H1 (cell line): ENCODE measurements around the gene OR51B4. TPM values are rescaled to one million over a fixed set of nuclear protein-coding genes. Genes with fewer than 3 reads are reported as not detected.
"Not testable (repeated sequence)": the region's sequence is repeated elsewhere in the genome, so short reads cannot be mapped to it uniquely, and the experiment has no call there.

ENCODE experiments used
- CTCF ChIA-PET: fragments of 300-600 bp; sonication (Branson Sonifier 250); formaldehyde crosslinking; loops from one replicate; lab custom pipeline; 2021; ENCODE audit not compliant: partially characterized antibody; lab: Charles Lee
- POLR2A ChIA-PET: fragments of 300-600 bp; sonication (Branson Sonifier 250); formaldehyde crosslinking; loops from one replicate; lab custom pipeline; 2021; ENCODE audit warnings: inconsistent platforms; ENCODE audit not compliant: partially characterized antibody; lab: Charles Lee
- DNase-seq, 2 experiments: peaks; one replicate each; pipeline versions ENCODE4 v3.0.0 to v3.0.0-alpha.2; 2010 to 2022; ENCODE audit warnings: low spot score in 2 of 2, low read depth in 1 of 2, mixed read lengths in 1 of 2
- FAIRE-seq: peaks from 2 replicates; lab custom pipeline; 2011; peaks lifted over from hg19 to GRCh38; lab: Jason Lieb, UNC
- H2AFZ ChIP-seq: 2 replicates; pipeline ENCODE4 v1.8.1; 2012; ENCODE audit warnings: low read length, inconsistent platforms
- H2AK5ac ChIP-seq: 2 replicates; pipeline ENCODE4 v1.6.1; 2013; ENCODE audit warnings: low read depth, low read length
- H2BK120ac ChIP-seq: replicated peaks from 2 replicates; pipeline ENCODE3; 2013; ENCODE audit warnings: low read depth, low read length, inconsistent platforms
- H2BK12ac ChIP-seq: 2 replicates; pipeline ENCODE4 v1.6.1; 2013; ENCODE audit warnings: low read depth, low read length
- H2BK15ac ChIP-seq: 2 replicates; pipeline ENCODE4 v1.6.1; 2013; ENCODE audit warnings: low read length
- H2BK20ac ChIP-seq: 2 replicates; pipeline ENCODE4 v1.6.1; 2013; ENCODE audit warnings: low read length
- H2BK5ac ChIP-seq: 2 replicates; pipeline ENCODE4 v1.6.1; 2013; ENCODE audit warnings: low read depth, low read length
- H3K14ac ChIP-seq: 2 replicates; pipeline ENCODE4 v1.6.1; 2013; ENCODE audit warnings: inconsistent platforms; ENCODE audit not compliant: insufficient read length
- H3K18ac ChIP-seq: 2 replicates; pipeline ENCODE4 v1.6.1; 2013; ENCODE audit warnings: low read length; ENCODE audit errors: extremely low read depth
- H3K23ac ChIP-seq: 2 replicates; pipeline ENCODE4 v1.6.1; 2013; ENCODE audit warnings: inconsistent platforms; ENCODE audit not compliant: insufficient read length
- H3K23me2 ChIP-seq: 2 replicates; pipeline ENCODE4 v1.6.1; 2013; ENCODE audit warnings: low read depth, low read length
- H3K27ac ChIP-seq: 2 replicates; pipeline ENCODE4 v1.6.1; 2011; ENCODE audit warnings: low read depth, low read length, inconsistent platforms
- H3K27me3 ChIP-seq, 4 experiments: replicated peaks in 1 of 4; 1 replicate in 1 of 4; 2 replicates in 3 of 4; pipeline versions ENCODE4 v1.6.1 to v1.8.1; 2011 to 2013; ENCODE audit warnings: low read length in 3 of 4, mild to moderate bottlenecking in 3 of 4, inconsistent platforms in 2 of 4, mixed read lengths in 2 of 4, moderate library complexity in 1 of 4; ENCODE audit not compliant: control insufficient read depth in 3 of 4, insufficient read depth in 3 of 4; ENCODE audit errors: extremely low read depth in 1 of 4
- H3K36me3 ChIP-seq, 4 experiments: 2 replicates each; pipeline versions ENCODE4 v1.6.1 to v1.8.1; 2011 to 2013; ENCODE audit warnings: mild to moderate bottlenecking in 4 of 4, low read length in 3 of 4, moderate library complexity in 2 of 4, control low read depth in 1 of 4, inconsistent platforms in 1 of 4; ENCODE audit not compliant: insufficient read depth in 4 of 4, control insufficient read depth in 2 of 4
- H3K4ac ChIP-seq: replicated peaks from 2 replicates; pipeline ENCODE3; 2013; ENCODE audit warnings: low read length, low read depth, mixed read lengths, inconsistent platforms; ENCODE audit not compliant: insufficient read length
- H3K4me1 ChIP-seq, 4 experiments: replicated peaks in 1 of 4; 1 replicate in 1 of 4; 2 replicates in 3 of 4; pipeline versions ENCODE4 v1.6.1 to v1.8.1; 2011 to 2013; ENCODE audit warnings: low read length in 3 of 4, inconsistent platforms in 2 of 4, mixed read lengths in 1 of 4; ENCODE audit not compliant: insufficient read depth in 4 of 4, control insufficient read depth in 3 of 4
- H3K4me2 ChIP-seq, 2 experiments: 2 replicates each; pipeline versions ENCODE4 v1.6.1 to v1.8.1; 2011 to 2013; ENCODE audit warnings: low read depth in 2 of 2, low read length in 2 of 2, control low read depth in 1 of 2, inconsistent platforms in 1 of 2, mild to moderate bottlenecking in 1 of 2; ENCODE audit not compliant: insufficient read depth in 1 of 2
- H3K4me3 ChIP-seq, 4 experiments: fragments of 200-600, 300-600 bp in 1 of 4; sonication (generic), shearing (Covaris generic), sonication (Bioruptor Twin) in 1 of 4; 2 replicates each; pipeline versions ENCODE4 v1.5.1 to v1.8.1; 2011 to 2016; ENCODE audit warnings: low read length in 4 of 4, low read depth in 3 of 4, control low read depth in 2 of 4, inconsistent platforms in 2 of 4, mild to moderate bottlenecking in 2 of 4, mixed read lengths in 1 of 4, moderate library complexity in 1 of 4; ENCODE audit not compliant: insufficient read depth in 2 of 4; ENCODE audit errors: extremely low read depth in 1 of 4
- H3K56ac ChIP-seq: replicated peaks from 2 replicates; pipeline ENCODE3; 2013; ENCODE audit warnings: low read depth, mild to moderate bottlenecking, mixed read lengths, low read length, inconsistent platforms; ENCODE audit not compliant: insufficient read length
- H3K79me1 ChIP-seq: 2 replicates; pipeline ENCODE4 v1.6.1; 2013; ENCODE audit warnings: low read depth, low read length, control low read depth
- H3K79me2 ChIP-seq, 2 experiments: 2 replicates each; pipeline versions ENCODE4 v1.6.1 to v1.8.1; 2012 to 2013; ENCODE audit warnings: low read length in 2 of 2, mild to moderate bottlenecking in 2 of 2, inconsistent platforms in 1 of 2; ENCODE audit not compliant: insufficient read depth in 2 of 2, control insufficient read depth in 1 of 2
- H3K9ac ChIP-seq, 4 experiments: replicated peaks in 1 of 4; 1 replicate in 1 of 4; 2 replicates in 3 of 4; pipeline versions ENCODE4 v1.6.1 to v1.8.1; 2011 to 2013; ENCODE audit warnings: low read depth in 3 of 4, low read length in 3 of 4, control low read depth in 2 of 4, mild to moderate bottlenecking in 2 of 4, moderate library complexity in 2 of 4, inconsistent platforms in 1 of 4; ENCODE audit errors: extremely low read depth in 1 of 4
- H3K9me3 ChIP-seq, 2 experiments: 2 replicates each; pipeline versions ENCODE4 v1.6.1 to v1.8.1; 2012 to 2013; ENCODE audit warnings: mild to moderate bottlenecking in 2 of 2, moderate library complexity in 2 of 2, control low read depth in 1 of 2, inconsistent platforms in 1 of 2, low read depth in 1 of 2, low read length in 1 of 2, mixed read lengths in 1 of 2; ENCODE audit not compliant: insufficient read depth in 2 of 2
- H4K20me1 ChIP-seq, 2 experiments: replicated peaks in 1 of 2; 2 replicates each; pipeline versions ENCODE3 to v1.8.1; 2011 to 2013; ENCODE audit warnings: inconsistent platforms in 2 of 2, low read length in 2 of 2, mild to moderate bottlenecking in 1 of 2; ENCODE audit not compliant: insufficient read depth in 2 of 2, control insufficient read depth in 1 of 2
- H4K5ac ChIP-seq: 2 replicates; pipeline ENCODE4 v1.6.1; 2013; ENCODE audit warnings: low read length, low read depth, mixed read lengths, inconsistent platforms; ENCODE audit not compliant: insufficient read length
- H4K8ac ChIP-seq: 2 replicates; pipeline ENCODE4 v1.8.0; 2013; ENCODE audit warnings: mild to moderate bottlenecking, moderate library complexity, low read length, inconsistent platforms; ENCODE audit not compliant: insufficient read depth; ENCODE audit errors: extremely low read depth
- H4K91ac ChIP-seq: replicated peaks from 2 replicates; pipeline ENCODE3; 2013; ENCODE audit warnings: low read length, mixed read lengths, inconsistent platforms; ENCODE audit not compliant: insufficient read length
- HDAC2 ChIP-seq, 2 experiments: fragments of 300-600 bp in 1 of 2; sonication (generic) in 1 of 2; IDR thresholded peaks; 2 replicates each; pipeline ENCODE4 v1.6.1; 2011 to 2012; ENCODE audit warnings: low read depth in 2 of 2, low read length in 2 of 2, mild to moderate bottlenecking in 2 of 2, moderate library complexity in 2 of 2, borderline replicate concordance in 1 of 2, inconsistent platforms in 1 of 2
- POLR2A ChIP-seq, 2 experiments: IDR thresholded peaks; 1 replicate in 1 of 2; 2 replicates in 1 of 2; pipeline ENCODE4 v1.6.1; 2011; ENCODE audit warnings: low read depth in 2 of 2, low read length in 2 of 2, mild to moderate bottlenecking in 2 of 2; ENCODE audit errors: control extremely low read depth in 1 of 2
- POU5F1 ChIP-seq: IDR thresholded peaks from 2 replicates; pipeline ENCODE4 v1.6.1; 2011; ENCODE audit warnings: low read depth, mild to moderate bottlenecking, low read length, moderate library complexity
- SP1 ChIP-seq: IDR thresholded peaks from 2 replicates; pipeline ENCODE4 v1.6.1; 2011; ENCODE audit warnings: low read depth, low read length
- WGBS, 2 experiments: shearing (Covaris generic) in 1 of 2; methylation state at CpG; one replicate each; pipeline versions ENCODE4 v1.1.6 to v1.1.7; 2013 to 2015; ENCODE audit warnings: low lambda C conversion rate in 2 of 2, mixed read lengths in 2 of 2, inconsistent platforms in 1 of 2, low coverage in 1 of 2, missing lambda C conversion rate in 1 of 2; ENCODE audit not compliant: insufficient replicate concordance in 2 of 2, insufficient coverage in 1 of 2, insufficient read length in 1 of 2; ENCODE audit errors: extremely low coverage in 1 of 2, missing lambda C conversion rate in 1 of 2; 5-methylcytosine and 5-hydroxymethylcytosine counted together
- polyA plus RNA-seq, 7 experiments: library from polyadenylated mRNA; depleted of rRNA in 3 of 7; stranded (reverse) in 5 of 7; unstranded in 2 of 7; fragments of >200 nt in 5 of 7; fragments of 200-250 nt in 2 of 7; gene quantifications; 1 replicate in 5 of 7; 2 replicates in 1 of 7; 4 replicates in 1 of 7; pipeline versions ENCODE4 v1.2.1 to v1.2.3, GENCODE V29; 2011 to 2013; ENCODE audit warnings: missing spikeins in 2 of 7, mixed read lengths in 2 of 7
- total RNA-seq: library from RNA; stranded (reverse); fragmentation: NEBNext Ultra II Directional; extraction: Animal tissue kit (Norgen Biotek cat#: 25700); gene quantifications from 2 replicates; pipeline ENCODE4 v1.2.1, GENCODE V29; 2021

The OR51B4 gene
- total and polyA plus RNA-seq, 2 of the 8 experiments (the other 6 are each of a cell fraction or from before 2014, with no cell fraction given): not detected

- TF ChIP-seq POLR2A (IDR thresholded peaks at IDR 0.05; ENCODE audit: control extremely low read depth in 1 of 2, low read depth in 2 of 2, low read length in 2 of 2): no peak
- 0 out of 2 replicates have a peak, but pooled peaks have one; percentile 53 for TF ChIP-seq SP1
- peak; percentile 76; the same call in 1 of the 2 replicates for TF ChIP-seq POU5F1
- TF ChIP-seq HDAC2 (IDR thresholded peaks at IDR 0.05; ENCODE audit: borderline replicate concordance in 1 of 2, low read depth in 2 of 2, low read length in 2 of 2): 0 out of 4 replicates have a peak, but pooled peaks of 1 of the 2 experiments have one; percentile 61
Measured at GRCh38 chr11:5257296-5257695, 44.5 kb downstream of the OR51B4 start (continued).

GRCh38 chr11:5254646-5255413, 46.9 kb downstream of the OR51B4 start, which contains the start of gene HBG2:
Gene HBG2 (minus strand): TSS chr11:5254781. CDS start chr11:5254728, 53 bp downstream.
- FAIRE-seq, DNase-seq, H2AFZ ChIP-seq, H3K4me3 ChIP-seq, H2BK5ac ChIP-seq, H3K14ac ChIP-seq, H3K9me3 ChIP-seq, H3K4ac ChIP-seq, POLR2A ChIA-PET, H3K56ac ChIP-seq, H4K91ac ChIP-seq, CTCF ChIA-PET, H3K18ac ChIP-seq, H3K27me3 ChIP-seq, H3K79me2 ChIP-seq, H2BK20ac ChIP-seq, H2BK120ac ChIP-seq, H3K36me3 ChIP-seq, H3K27ac ChIP-seq, H2BK12ac ChIP-seq, H4K5ac ChIP-seq, H4K8ac ChIP-seq, H3K23ac ChIP-seq, H3K4me2 ChIP-seq, H3K9ac ChIP-seq, H4K20me1 ChIP-seq, H2AK5ac ChIP-seq, H3K23me2 ChIP-seq, H3K79me1 ChIP-seq: not testable (repeated sequence)
- WGBS, 2 experiments: 88% methylated on average over 4 of the region's 9 CpGs; no CpG with 5 or more reads in 1 of the 2 experiments
- Histone ChIP-seq H2BK15ac (0 out of 2 replicates have a peak within 1 kb of the TSS, but pooled peaks have one; percentile 5), H3K4me1 (peaks cover 3 to 11% (median 5%) of the 10 kb centered on the region in 4 experiments; a peak in 6 of 7 replicates)
